Measurements from ENCODE around the gene SRRM2. TPM values are rescaled to one million over a fixed set of nuclear protein-coding genes. Genes with fewer than 3 reads are reported as not detected.

Gene SRRM2
- total and polyA plus RNA-seq, 2 donors, result 42.4 to 690 TPM

DNA sequence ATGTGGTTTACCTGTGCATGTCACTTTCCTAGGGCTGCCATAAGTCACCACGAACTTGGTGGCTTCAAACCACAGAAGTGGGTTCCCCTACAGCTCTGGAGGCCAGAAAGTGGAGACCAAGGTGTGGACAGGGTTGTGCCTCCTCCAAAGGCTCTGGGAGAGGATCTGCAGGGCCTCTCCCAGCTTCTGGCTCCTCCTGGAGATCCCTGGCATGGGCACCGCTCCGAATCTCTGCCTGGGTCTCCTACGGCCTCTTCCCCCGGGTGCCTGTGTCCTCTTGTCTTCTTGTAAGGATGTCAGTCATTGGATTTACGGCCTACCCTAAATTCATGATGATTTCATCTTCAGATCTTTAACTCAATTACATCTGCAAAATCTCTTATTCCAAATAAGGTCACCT, 2.5 kb upstream of the SRRM2 start:
- H3K36me3 ChIP-seq (ENCODE audit: control insufficient read depth in 2 of 2, insufficient read depth in 2 of 2, low read length in 1 of 2), result peaks cover 5 to 9% of the 10 kb centered on the region in 2 donors
- H3K27me3 ChIP-seq (ENCODE audit: control insufficient read depth in 2 of 2, insufficient read depth in 1 of 2, low read length in 1 of 2), result no peaks in the 10 kb centered on the region
- no peak overlapping the region for H3K27ac ChIP-seq (ENCODE audit: low read depth in 1 of 2, low read length in 1 of 2)
- peaks cover 0 to 6% of the 10 kb centered on the region in 2 donors for H3K9me3 ChIP-seq (ENCODE audit: control insufficient read depth in 2 of 2, insufficient read depth in 1 of 2, low read length in 1 of 2)
- DNase-seq (ENCODE audit: low read depth in 6 of 9, low spot score in 9 of 9), result no peak
- no peak overlapping the region for H3K4me3 ChIP-seq (ENCODE audit: low read length in 2 of 2)
- WGBS, result 87% methylated on average over 6 of the region's 6 CpGs
- peaks cover 12 to 25% of the 10 kb centered on the region in 2 donors for H3K4me1 ChIP-seq (ENCODE audit: control insufficient read depth in 2 of 2, insufficient read depth in 2 of 2, low read length in 2 of 2)

DNA sequence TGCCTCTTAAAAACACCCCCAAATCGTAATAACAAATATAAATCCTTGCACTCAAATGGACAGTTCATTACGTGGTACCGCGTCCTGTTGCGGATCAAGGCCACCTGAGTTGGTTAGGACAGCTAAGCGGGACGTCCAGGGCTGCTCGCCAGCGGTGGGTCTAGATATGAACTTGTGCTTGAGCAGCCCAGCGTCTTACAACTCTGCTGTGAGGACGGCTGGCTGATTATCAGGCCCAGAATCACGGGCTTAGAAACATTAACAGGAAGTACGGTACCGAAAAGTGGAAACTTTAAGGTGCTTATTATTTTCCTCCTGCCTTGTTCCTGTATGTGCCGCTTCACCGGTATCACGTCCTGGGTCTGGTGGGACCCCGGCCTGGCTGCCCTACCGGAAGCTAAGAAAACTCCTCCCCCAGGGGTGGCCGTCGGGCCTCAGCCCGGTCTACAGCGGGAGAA, 832 bp upstream of the SRRM2 start:
- WGBS, result 76% methylated on average over 23 of the region's 23 CpGs

DNA sequence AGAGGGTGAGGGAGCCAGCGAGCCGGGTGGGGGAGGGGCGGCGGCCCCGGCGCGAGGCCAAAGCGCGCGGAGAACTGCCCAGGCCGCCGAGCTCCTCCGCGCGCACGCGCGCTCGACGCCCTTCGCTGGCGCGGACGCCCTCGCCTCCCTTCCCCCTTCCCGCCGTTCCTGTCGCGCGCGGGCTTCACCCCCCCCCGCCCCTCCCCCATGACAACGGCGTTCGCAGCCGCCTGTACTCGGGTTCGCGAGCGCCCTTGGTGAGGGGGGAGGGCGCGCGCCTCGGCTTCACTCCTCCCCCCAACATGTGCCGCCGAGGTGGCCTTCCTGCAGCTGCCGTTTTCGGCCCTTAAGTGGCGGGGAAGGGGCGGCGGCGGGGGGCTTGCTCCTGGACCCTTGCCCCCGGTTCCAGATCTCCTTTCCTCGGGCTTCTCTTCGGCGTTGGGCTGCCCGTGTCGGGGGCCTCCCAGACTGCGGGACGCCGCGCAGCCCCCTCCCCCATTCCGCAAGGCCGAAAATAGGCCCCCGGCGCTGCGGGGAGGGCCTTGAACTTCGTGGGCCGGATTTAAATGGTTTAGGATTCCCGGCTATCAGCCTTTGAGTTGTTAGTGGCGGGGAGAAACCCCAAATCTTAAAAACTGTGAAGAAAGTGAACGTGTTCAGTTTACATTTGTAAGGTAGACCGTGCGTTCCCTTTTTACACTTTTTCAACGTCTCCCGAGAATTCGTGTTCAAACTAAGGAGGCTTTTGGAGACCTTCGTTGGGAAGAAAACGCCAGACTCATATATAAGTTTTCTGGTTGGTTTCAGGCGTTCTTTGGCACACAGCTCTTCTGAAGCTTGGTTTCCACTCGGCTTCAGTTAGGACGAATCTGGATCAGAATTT, 653 bp downstream of the SRRM2 start:
- peak in 8 of 9 donors; percentile 20 to 81 (median 62) for DNase-seq (ENCODE audit: low read depth in 6 of 9, low spot score in 9 of 9)
- H3K27ac ChIP-seq (ENCODE audit: low read depth in 1 of 2, low read length in 1 of 2), result peak overlapping the region; percentile 100
- H3K36me3 ChIP-seq (ENCODE audit: control insufficient read depth in 2 of 2, insufficient read depth in 2 of 2, low read length in 1 of 2), result peaks cover 29 to 31% of the 10 kb centered on the region in 2 donors
- H3K9me3 ChIP-seq (ENCODE audit: control insufficient read depth in 2 of 2, insufficient read depth in 1 of 2, low read length in 1 of 2), result peaks cover 0 to 6% of the 10 kb centered on the region in 2 donors
- WGBS, result under 1% methylated on average over 82 of the region's 82 CpGs
- peaks cover 22 to 31% of the 10 kb centered on the region in 2 donors for H3K4me1 ChIP-seq (ENCODE audit: control insufficient read depth in 2 of 2, insufficient read depth in 2 of 2, low read length in 2 of 2)
- peak overlapping the region; percentile 78 to 89 for H3K4me3 ChIP-seq (ENCODE audit: low read length in 2 of 2)
- H3K27me3 ChIP-seq (ENCODE audit: control insufficient read depth in 2 of 2, insufficient read depth in 1 of 2, low read length in 1 of 2), result no peaks in the 10 kb centered on the region

More for the DNA sequence above, 832 bp upstream of the SRRM2 start:
- H3K4me1 ChIP-seq (ENCODE audit: control insufficient read depth in 2 of 2, insufficient read depth in 2 of 2, low read length in 2 of 2), result peaks cover 22 to 31% of the 10 kb centered on the region in 2 donors
- H3K27ac ChIP-seq (ENCODE audit: low read depth in 1 of 2, low read length in 1 of 2), result peak overlapping the region; percentile 100
- H3K4me3 ChIP-seq (ENCODE audit: low read length in 2 of 2), result peak overlapping the region; percentile 78 to 89
- peak in 2 of 9 donors; percentile 7 to 11 for DNase-seq (ENCODE audit: low read depth in 6 of 9, low spot score in 9 of 9)
- no peaks in the 10 kb centered on the region for H3K27me3 ChIP-seq (ENCODE audit: control insufficient read depth in 2 of 2, insufficient read depth in 1 of 2, low read length in 1 of 2)
- peaks cover 0 to 6% of the 10 kb centered on the region in 2 donors for H3K9me3 ChIP-seq (ENCODE audit: control insufficient read depth in 2 of 2, insufficient read depth in 1 of 2, low read length in 1 of 2)
- peaks cover 16 to 18% of the 10 kb centered on the region in 2 donors for H3K36me3 ChIP-seq (ENCODE audit: control insufficient read depth in 2 of 2, insufficient read depth in 2 of 2, low read length in 1 of 2)

DNA sequence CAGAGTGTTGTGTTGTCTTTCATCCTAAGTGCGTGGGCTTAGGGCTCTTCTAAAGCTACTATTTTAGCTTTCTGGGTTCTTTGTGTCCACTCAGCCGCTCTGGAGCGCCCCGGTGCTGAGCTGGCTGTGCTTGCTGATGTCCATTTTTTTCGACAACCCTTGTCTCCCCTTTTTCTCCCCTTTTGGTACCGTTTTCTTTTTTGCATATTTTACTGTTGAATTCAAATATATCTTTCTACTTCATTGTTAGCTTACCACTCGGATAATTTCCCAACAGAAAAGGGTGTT, 1.2 kb downstream of the SRRM2 start:
- Histone ChIP-seq H3K27me3 (ENCODE audit: control insufficient read depth in 2 of 2, insufficient read depth in 1 of 2, low read length in 1 of 2) (no peaks in the 10 kb centered on the region), H3K27ac (ENCODE audit: low read depth in 1 of 2, low read length in 1 of 2) (peak overlapping the region; percentile 100), H3K9me3 (ENCODE audit: control insufficient read depth in 2 of 2, insufficient read depth in 1 of 2, low read length in 1 of 2) (peaks cover 0 to 6% of the 10 kb centered on the region in 2 donors), H3K36me3 (ENCODE audit: control insufficient read depth in 2 of 2, insufficient read depth in 2 of 2, low read length in 1 of 2) (peaks cover 35 to 37% of the 10 kb centered on the region in 2 donors), H3K4me1 (ENCODE audit: control insufficient read depth in 2 of 2, insufficient read depth in 2 of 2, low read length in 2 of 2) (peaks cover 22 to 31% of the 10 kb centered on the region in 2 donors), H3K4me3 (ENCODE audit: low read length in 2 of 2) (peak overlapping the region; percentile 78 to 89)
- DNase-seq (ENCODE audit: low read depth in 6 of 9, low spot score in 9 of 9), result no peak
- whole genome bisulfite sequencing, result 4% methylated on average over 7 of the region's 7 CpGs

DNA sequence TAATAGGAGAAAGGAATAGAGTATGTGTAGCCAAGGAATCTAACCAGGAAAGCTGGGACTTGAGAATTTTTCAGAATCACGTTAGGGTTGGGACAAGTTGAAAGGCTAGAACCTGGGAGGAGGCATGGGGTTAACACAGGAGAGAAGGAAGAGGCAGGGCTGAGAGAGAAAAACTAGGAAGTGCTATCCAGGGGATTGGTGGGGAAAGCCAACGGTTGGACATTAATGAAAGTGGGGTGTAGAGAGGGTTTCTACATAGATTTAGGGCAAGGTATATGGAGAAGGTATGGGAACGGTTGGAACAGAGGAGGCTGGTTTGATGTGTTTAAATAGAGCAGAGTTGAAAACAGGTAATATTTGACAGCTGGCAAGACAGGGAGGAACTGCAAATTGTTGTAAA, 2.7 kb downstream of the SRRM2 start:
- H3K27me3 ChIP-seq (ENCODE audit: control insufficient read depth in 2 of 2, insufficient read depth in 1 of 2, low read length in 1 of 2), result no peaks in the 10 kb centered on the region
- no peak overlapping the region for H3K27ac ChIP-seq (ENCODE audit: low read depth in 1 of 2, low read length in 1 of 2)
- peaks cover 0 to 6% of the 10 kb centered on the region in 2 donors for H3K9me3 ChIP-seq (ENCODE audit: control insufficient read depth in 2 of 2, insufficient read depth in 1 of 2, low read length in 1 of 2)
- WGBS, result 63% methylated on average over 3 of the region's 3 CpGs
- no peak overlapping the region for H3K4me3 ChIP-seq (ENCODE audit: low read length in 2 of 2)
- peaks cover 22 to 29% of the 10 kb centered on the region in 2 donors for H3K4me1 ChIP-seq (ENCODE audit: control insufficient read depth in 2 of 2, insufficient read depth in 2 of 2, low read length in 2 of 2)
- H3K36me3 ChIP-seq (ENCODE audit: control insufficient read depth in 2 of 2, insufficient read depth in 2 of 2, low read length in 1 of 2), result peaks cover 41 to 52% of the 10 kb centered on the region in 2 donors
- DNase-seq (ENCODE audit: low read depth in 6 of 9, low spot score in 9 of 9), result no peak

DNA sequence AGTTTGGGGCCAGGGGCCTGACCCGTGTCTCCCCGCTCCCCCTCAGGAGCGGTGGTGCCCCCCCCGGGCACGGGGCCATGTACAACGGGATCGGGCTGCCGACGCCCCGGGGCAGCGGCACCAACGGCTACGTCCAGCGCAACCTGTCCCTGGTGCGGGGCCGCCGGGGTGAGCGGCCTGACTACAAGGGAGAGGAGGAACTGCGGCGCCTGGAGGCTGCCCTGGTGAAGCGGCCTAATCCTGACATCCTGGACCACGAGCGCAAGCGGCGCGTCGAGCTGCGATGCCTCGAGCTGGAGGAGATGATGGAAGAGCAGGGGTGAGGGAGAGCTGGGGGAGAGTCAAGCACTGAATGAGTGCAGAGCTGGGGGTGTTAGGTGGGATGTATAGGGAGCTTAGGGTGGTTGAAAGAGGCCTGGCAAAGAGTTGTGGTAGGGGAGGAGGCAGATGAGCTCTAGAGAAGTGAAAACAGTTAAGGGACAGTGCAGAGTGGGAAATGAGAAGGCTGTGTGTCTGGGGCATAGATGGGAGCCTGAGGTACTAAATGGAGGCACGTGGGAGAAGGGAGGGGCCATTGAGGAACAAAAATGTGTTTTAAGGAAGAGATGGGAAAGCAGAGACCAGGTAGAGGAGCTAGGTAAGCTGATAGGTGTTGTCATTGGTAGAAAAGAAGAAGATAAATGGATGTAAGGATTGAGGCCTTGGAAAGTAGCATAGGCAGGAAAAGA, 4.0 kb downstream of the SRRM2 start:
- H3K36me3 ChIP-seq (ENCODE audit: control insufficient read depth in 2 of 2, insufficient read depth in 2 of 2, low read length in 1 of 2), result peaks cover 46 to 65% of the 10 kb centered on the region in 2 donors
- H3K9me3 ChIP-seq (ENCODE audit: control insufficient read depth in 2 of 2, insufficient read depth in 1 of 2, low read length in 1 of 2), result peaks cover 0 to 6% of the 10 kb centered on the region in 2 donors
- H3K4me3 ChIP-seq (ENCODE audit: low read length in 2 of 2), result no peak overlapping the region
- H3K4me1 ChIP-seq (ENCODE audit: control insufficient read depth in 2 of 2, insufficient read depth in 2 of 2, low read length in 2 of 2), result peaks cover 22 to 25% of the 10 kb centered on the region in 2 donors
- H3K27me3 ChIP-seq (ENCODE audit: control insufficient read depth in 2 of 2, insufficient read depth in 1 of 2, low read length in 1 of 2), result no peaks in the 10 kb centered on the region
- no peak for DNase-seq (ENCODE audit: low read depth in 6 of 9, low spot score in 9 of 9)
- 97% methylated on average over 30 of the region's 30 CpGs for WGBS
- no peak overlapping the region for H3K27ac ChIP-seq (ENCODE audit: low read depth in 1 of 2, low read length in 1 of 2)

DNA sequence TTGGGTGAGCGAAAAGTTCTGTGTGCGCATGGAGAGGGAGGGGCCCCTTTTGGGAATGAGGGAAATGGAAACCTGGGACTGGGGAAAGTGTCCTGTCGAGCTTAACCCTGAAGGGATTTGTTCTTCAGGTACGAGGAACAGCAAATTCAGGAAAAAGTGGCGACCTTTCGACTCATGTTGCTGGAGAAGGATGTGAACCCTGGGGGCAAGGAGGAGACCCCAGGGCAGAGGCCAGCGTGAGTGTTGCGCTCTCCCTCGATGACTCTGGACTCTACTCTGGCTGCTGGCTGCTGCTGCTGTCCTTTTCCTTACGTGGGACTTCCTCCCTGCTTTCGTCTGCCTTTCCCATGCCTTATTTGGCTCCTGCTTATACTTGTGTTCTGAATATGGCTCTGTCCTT, 4.9 kb downstream of the SRRM2 start:
- WGBS, result 95% methylated on average over 11 of the region's 11 CpGs
- H3K9me3 ChIP-seq (ENCODE audit: control insufficient read depth in 2 of 2, insufficient read depth in 1 of 2, low read length in 1 of 2), result no peaks in the 10 kb centered on the region
- no peak for DNase-seq (ENCODE audit: low read depth in 6 of 9, low spot score in 9 of 9)
- H3K27me3 ChIP-seq (ENCODE audit: control insufficient read depth in 2 of 2, insufficient read depth in 1 of 2, low read length in 1 of 2), result no peaks in the 10 kb centered on the region
- H3K4me3 ChIP-seq (ENCODE audit: low read length in 2 of 2), result no peak overlapping the region
- H3K4me1 ChIP-seq (ENCODE audit: control insufficient read depth in 2 of 2, insufficient read depth in 2 of 2, low read length in 2 of 2), result peaks cover 17 to 19% of the 10 kb centered on the region in 2 donors
- H3K27ac ChIP-seq (ENCODE audit: low read depth in 1 of 2, low read length in 1 of 2), result no peak overlapping the region
- peaks cover 55 to 74% of the 10 kb centered on the region in 2 donors for H3K36me3 ChIP-seq (ENCODE audit: control insufficient read depth in 2 of 2, insufficient read depth in 2 of 2, low read length in 1 of 2)

DNA sequence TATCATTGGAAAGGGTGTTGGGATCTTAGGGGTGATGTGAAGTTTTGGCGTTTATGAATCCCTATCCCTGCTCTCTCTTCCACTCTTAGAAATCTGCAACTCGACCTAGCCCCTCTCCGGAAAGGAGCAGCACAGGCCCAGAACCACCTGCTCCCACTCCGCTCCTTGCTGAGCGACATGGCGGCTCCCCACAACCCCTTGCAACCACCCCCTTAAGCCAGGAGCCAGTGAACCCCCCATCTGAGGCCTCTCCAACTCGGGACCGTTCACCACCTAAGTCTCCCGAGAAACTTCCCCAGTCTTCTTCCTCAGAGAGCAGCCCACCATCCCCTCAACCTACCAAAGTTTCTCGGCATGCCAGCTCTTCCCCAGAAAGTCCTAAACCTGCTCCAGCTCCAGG, 9.0 kb downstream of the SRRM2 start:
- Histone ChIP-seq H3K27ac (ENCODE audit: low read depth in 1 of 2, low read length in 1 of 2) (no peak overlapping the region), H3K27me3 (ENCODE audit: control insufficient read depth in 2 of 2, insufficient read depth in 1 of 2, low read length in 1 of 2) (no peaks in the 10 kb centered on the region), H3K4me3 (ENCODE audit: low read length in 2 of 2) (no peak overlapping the region), H3K9me3 (ENCODE audit: control insufficient read depth in 2 of 2, insufficient read depth in 1 of 2, low read length in 1 of 2) (peaks cover 0 to 3% of the 10 kb centered on the region in 2 donors), H3K4me1 (ENCODE audit: control insufficient read depth in 2 of 2, insufficient read depth in 2 of 2, low read length in 2 of 2) (no peaks in the 10 kb centered on the region), H3K36me3 (ENCODE audit: control insufficient read depth in 2 of 2, insufficient read depth in 2 of 2, low read length in 1 of 2) (peaks cover 88 to 100% of the 10 kb centered on the region in 2 donors)
- WGBS, result 99% methylated on average over 10 of the region's 10 CpGs
- no peak for DNase-seq (ENCODE audit: low read depth in 6 of 9, low spot score in 9 of 9)

All from thymus (tissue), 11 donors.